Inferior parietal cortex (tissue), 1 donor: ENCODE measurements around the gene FOXL2NB.

Source experiments
- DNase-seq: peaks from one replicate; pipeline ENCODE4 v3.0.0-alpha.2; 2016; ENCODE audit errors: extremely low spot score

FOXL2NB gene

DNA sequence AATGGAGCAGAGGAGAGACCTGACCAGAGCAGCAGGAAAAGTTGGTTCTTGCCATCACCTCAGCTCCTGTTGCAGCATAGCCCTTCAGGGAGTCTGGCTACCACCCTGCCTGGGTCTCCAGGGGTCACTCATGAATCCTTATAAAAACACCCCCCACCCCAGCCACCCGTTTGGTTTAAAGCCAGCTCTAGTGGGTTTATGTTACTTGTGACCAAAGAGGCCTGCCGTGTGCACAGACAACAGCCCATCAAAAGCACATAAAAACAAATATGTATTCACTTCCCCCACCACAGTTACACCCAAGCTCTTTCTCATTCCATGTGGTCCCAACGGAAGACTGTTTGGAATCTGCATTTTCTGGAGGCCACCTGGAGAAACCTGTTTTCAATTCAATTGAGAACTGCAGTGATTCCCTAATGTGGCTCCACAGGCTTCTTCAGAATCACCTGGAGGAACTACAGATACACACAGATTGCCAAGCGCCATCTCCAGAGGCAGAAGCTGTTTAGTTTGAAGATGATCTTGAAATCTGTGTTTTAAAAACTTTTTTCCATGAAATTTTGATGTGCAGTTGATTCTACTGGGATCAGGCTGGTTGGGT, 13.8 kb upstream of the FOXL2NB start:
- no peak for DNase-seq

- DNase-seq, result no peak
Measured at GRCh38 chr3:138933981-138934691, 12.9 kb upstream of the FOXL2NB start.

DNA sequence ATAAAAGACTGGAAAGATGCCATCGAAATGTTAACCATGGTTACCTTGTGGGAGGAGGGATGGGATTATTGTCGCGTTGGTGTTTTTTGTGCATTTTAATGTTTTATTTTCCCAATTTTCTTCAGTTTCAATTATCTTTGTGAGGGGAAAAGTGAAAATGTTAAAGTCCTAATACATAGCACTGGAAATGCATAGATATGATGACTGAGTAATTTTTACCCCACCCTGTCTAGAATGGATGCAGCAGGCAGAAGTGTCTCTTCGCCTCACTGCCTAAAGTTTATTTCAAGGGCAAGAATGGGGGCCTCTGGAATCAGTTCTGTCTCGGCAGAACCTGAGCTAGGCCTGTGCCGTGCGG, 11.5 kb upstream of the FOXL2NB start:
- DNase-seq, result no peak

DNA sequence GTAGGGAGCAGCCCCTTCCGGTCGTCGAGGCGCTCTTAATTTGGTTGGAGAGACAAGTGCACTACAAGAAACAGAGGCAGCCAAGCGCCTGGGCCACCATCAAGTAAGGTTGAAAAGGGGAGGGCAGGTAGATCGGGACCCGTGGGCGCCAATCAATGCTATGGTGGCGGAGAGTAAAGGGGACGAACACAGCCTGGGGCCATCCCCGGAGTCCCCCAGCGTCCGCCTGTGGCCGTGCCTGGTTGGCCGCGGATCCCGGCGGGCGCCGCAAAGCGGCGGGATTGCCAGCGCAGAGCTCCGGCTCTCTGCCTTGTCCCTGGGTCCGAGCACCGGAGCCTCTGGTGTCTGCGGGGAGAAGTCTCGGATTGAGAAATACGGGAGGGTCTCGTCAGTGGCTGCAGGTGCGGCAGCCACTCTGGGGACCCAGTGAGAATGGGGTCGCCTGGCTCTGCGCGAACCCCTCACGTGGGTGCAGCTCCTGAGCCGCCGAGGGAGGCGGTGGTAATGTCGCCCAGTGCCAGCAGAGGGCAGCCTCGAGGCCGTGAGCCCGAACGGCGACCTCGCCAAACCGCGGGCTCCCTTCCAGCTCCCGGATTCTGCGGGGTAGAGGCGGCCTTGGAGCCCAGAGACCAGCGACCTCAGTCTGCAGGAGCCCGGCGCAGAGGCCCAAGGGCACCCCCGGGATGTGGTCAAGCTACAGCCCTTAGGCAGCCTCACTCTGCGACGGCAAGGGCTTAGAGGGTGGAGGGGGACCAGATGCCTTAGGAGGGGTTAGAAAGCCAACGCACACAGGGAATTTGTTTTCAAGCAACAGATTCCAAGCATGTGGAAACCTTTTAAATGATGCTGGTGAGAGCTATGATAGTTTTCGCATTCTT, 10.9 kb upstream of the FOXL2NB start:
- peak; percentile 63 for DNase-seq

GRCh38 chr3:138936741-138937689, 10.0 kb upstream of the FOXL2NB start:
- no peak for DNase-seq

DNA sequence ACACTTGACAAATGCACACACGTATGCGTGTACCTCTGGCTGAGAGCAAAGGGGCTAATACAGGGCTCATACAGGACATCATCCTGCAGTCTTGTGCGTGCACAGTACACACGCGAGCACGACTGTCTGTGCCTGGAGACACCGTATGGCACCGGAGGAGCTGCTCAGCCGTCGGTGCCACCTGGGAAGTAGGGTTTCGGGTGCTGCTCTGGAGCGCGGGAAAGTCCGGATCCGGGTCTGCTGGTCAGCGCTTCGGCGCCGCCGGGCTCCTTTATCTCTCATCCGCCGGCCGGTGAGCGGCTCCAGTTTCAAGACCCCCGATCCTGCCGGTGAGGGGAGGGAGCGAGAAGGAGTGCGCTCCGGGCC, 9.3 kb upstream of the FOXL2NB start:
- no peak for DNase-seq

- no peak for DNase-seq
Measured at GRCh38 chr3:138938056-138938876, 8.8 kb upstream of the FOXL2NB start.

- no peak for DNase-seq
Measured at GRCh38 chr3:138938877-138939560, 8.0 kb upstream of the FOXL2NB start.

DNA sequence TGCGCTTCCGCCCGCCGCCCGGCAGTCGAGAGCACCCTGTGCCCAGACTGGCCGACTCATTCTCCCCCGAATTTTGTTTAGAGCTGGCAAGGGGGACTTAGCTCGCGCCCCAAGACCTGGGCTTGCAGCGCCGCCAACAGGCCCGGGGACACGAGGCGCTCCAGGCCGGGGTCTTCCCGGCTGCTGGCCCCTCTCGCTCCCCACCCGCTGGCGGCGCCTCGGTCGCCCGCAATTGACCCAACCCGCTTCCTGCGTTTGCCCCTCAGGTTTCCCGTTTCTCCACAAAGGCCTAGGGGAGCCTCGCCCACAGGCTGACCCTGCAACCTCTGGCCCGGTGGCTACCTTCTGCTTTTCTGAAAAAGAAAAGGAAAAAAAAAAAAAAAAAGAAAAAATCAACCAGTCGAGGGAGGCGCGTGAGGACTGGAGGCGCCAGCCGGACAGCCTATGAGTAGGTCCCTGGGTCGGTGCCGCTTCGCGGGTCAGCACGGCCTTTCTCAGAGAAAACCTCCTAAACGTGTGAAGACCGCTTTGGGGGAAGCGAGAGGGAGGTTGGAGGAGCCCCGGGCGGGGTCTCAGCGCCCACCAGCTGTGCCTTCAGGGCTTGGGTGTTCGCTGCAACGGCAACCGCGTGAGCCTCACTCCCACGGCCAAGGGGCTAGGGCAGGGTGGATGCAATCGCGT, 7.3 kb upstream of the FOXL2NB start:
- DNase-seq, result no peak

GRCh38 chr3:138940446-138940845, 6.6 kb upstream of the FOXL2NB start:
- DNase-seq, result no peak

DNA sequence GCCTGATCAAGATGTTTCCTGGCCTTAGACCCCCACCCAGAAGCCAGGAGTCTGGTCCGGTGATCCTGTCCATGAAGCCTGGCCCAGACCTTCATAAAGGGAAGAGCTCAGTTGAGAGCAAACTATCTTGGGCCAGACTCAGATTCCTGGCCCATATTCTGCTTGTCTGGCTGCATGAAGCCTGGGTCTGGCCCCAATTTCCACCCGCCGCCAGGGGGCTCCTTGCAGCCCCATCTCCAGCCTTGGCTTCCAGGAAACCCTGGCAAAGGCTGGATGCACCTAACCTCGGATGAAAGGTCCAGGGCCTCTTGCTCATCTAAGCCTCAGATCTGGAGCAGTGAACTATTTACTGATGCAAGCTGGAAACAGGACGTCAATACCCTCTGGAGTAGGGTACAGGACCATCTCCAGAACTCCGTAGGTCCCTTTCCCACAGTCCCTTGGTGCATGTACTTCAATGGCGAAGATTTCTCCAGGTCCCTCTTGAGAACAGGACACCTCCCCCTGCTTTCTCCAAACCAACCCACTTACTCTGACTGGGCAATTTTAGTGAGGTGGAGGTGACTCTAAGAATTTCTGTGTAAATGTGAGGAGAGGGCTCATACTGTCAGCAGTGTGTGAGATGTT, 5.6 kb upstream of the FOXL2NB start:
- DNase-seq, result no peak

DNA sequence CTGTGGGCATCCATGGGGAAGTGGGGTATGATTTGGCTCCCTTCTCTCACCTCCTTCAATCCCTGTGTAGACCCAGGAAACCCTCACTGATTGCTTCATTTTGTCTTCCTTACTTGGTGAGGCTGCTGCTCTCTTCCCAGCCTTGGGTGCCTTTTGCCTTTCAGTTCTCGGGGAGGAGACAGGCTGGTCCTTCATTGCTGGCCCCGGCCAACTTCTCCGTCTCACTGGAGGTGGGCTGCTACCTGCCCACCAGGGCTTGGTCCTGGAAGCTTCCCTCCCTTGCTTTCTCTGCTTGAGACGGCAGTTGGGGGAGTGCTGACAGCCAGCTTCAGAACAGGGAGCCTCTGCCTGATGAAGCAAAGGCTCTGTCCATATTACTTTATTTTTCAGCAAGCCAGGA, 4.7 kb upstream of the FOXL2NB start:
- no peak for DNase-seq

DNA sequence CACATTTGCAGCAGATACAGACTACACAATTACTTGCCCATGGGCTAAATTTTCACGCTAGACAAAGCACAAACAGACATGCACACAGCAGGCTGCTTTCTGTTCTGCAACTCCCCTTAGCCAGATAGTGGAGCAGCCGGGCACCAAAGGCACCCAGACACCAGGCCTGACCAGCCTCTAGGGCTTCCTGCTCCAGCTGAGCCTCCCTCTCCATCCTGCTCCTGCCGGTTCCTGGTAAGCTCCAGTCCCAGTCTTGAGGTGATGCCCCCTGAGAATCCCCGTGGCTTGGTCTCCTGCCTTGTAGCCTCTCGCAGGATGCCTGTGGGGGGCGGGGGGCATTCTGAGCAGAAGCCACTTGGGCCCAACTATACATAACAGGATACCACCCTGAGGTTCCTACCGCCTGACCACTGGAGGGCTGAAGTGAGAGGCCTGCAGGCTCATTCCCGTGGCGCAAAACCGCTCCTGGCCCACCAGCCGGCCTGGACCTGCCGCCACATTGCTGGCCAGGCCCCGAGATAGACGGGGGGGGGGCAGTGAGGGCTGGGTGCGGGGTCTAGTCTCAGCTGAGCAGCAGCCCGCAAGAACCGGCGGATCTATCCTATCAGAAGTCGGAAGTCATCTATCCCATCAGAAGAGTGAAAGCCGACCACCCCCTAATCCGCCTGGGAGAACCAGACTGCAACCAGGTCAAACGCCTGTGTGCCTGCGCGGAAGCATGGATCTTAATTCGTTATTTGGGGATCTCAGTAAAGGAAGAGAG, 4.0 kb upstream of the FOXL2NB start:
- DNase-seq, result no peak

GRCh38 chr3:138943724-138944653, 3.0 kb upstream of the FOXL2NB start:
- no peak for DNase-seq

GRCh38 chr3:138944654-138944928, 2.4 kb upstream of the FOXL2NB start:
- DNase-seq, result no peak

- no peak for DNase-seq
Measured at GRCh38 chr3:138944929-138945708, 1.9 kb upstream of the FOXL2NB start.
